Activated naive CD4-positive, alpha-beta T cell treated with anti-CD3 and anti-CD28 coated beads, Interleukin-2, amount 50 U/mL, for 72 hours (primary cell): ENCODE measurements around the gene GABRD. TPM values are rescaled to one million over a fixed set of nuclear protein-coding genes. Genes with fewer than 3 reads are reported as not detected.

Experiments used
- ATAC-seq, 2 donors: fragments of 150-1000 bp; cut with Tn5 transposase; 2 replicates each; pipeline ENCODE4 v1.10.0; 2021; ENCODE audit warnings: mild to moderate bottlenecking in 2 of 2, moderate library complexity in 2 of 2
- DNase-seq, 2 donors: peaks; one replicate each; pipeline ENCODE4 v3.0.0; 2021 to 2022; ENCODE audit warnings: low spot score in 2 of 2
- H3K27ac Mint-ChIP-seq, 2 donors: one replicate each; pipeline ENCODE4 v1.8.0; 2022; ENCODE audit warnings: mild to moderate bottlenecking in 2 of 2, mixed read lengths in 2 of 2
- H3K36me3 Mint-ChIP-seq, 2 donors: one replicate each; pipeline ENCODE4 v1.8.0; 2022; ENCODE audit warnings: mixed read lengths in 2 of 2
- H3K9me3 Mint-ChIP-seq, 2 donors: one replicate each; pipeline ENCODE4 v1.8.0; 2022; ENCODE audit warnings: mixed read lengths in 2 of 2
- total RNA-seq, 2 donors: library from RNA; stranded (reverse); gene quantifications; one replicate each; pipeline ENCODE4 v1.2.3, GENCODE V29; 2022

GABRD gene
- total RNA-seq, 2 donors from 2014 or later: not detected

GRCh38 chr1:2053217-2053616, 34.1 kb downstream of the GABRD start:
- Mint-ChIP-seq H3K9me3 (no peaks in the 10 kb centered on the region), H3K27ac (no peak overlapping the region)
- no peak for DNase-seq

GRCh38 chr1:2053784-2054376, 34.7 kb downstream of the GABRD start:
- no peaks in the 10 kb centered on the region for H3K36me3 Mint-ChIP-seq
- DNase-seq (no peak), ATAC-seq (no peak)
- no peak overlapping the region for H3K27ac Mint-ChIP-seq
- no peaks in the 10 kb centered on the region for H3K9me3 Mint-ChIP-seq

More at GRCh38 chr1:2053217-2053616, 34.1 kb downstream of the GABRD start:
- H3K36me3 Mint-ChIP-seq: no peaks in the 10 kb centered on the region
- no peak for ATAC-seq

- no peak overlapping the region for H3K27ac Mint-ChIP-seq
- H3K36me3 Mint-ChIP-seq: no peaks in the 10 kb centered on the region
- no peaks in the 10 kb centered on the region for H3K9me3 Mint-ChIP-seq
- DNase-seq: no peak
- ATAC-seq: no peak
Observed at GRCh38 chr1:2054560-2054959, 35.4 kb downstream of the GABRD start.

- H3K27ac Mint-ChIP-seq: no peak overlapping the region
- no peaks in the 10 kb centered on the region for H3K9me3 Mint-ChIP-seq
- ATAC-seq (no peak), DNase-seq (no peak)
- no peaks in the 10 kb centered on the region for H3K36me3 Mint-ChIP-seq
Observed at GRCh38 chr1:2055911-2056575, 36.9 kb downstream of the GABRD start.

GRCh38 chr1:2056955-2057590, 37.9 kb downstream of the GABRD start:
- Mint-ChIP-seq H3K36me3 (no peaks in the 10 kb centered on the region), H3K9me3 (no peaks in the 10 kb centered on the region), H3K27ac (no peak overlapping the region)
- ATAC-seq: no peak
- no peak for DNase-seq

GRCh38 chr1:2059290-2059953, 40.3 kb downstream of the GABRD start:
- Mint-ChIP-seq H3K36me3 (peaks cover 8% of the 10 kb centered on the region in 2 donors), H3K27ac (no peak overlapping the region), H3K9me3 (peaks cover 2 to 6% of the 10 kb centered on the region in 2 donors)
- ATAC-seq (no peak), DNase-seq (no peak)

GRCh38 chr1:2060072-2060471, 40.9 kb downstream of the GABRD start:
- DNase-seq (no peak), ATAC-seq (no peak)
- Mint-ChIP-seq H3K9me3 (peaks cover 3 to 8% of the 10 kb centered on the region in 2 donors), H3K36me3 (peaks cover 10 to 12% of the 10 kb centered on the region in 2 donors), H3K27ac (no peak overlapping the region)

GRCh38 chr1:2060535-2060934, 41.4 kb downstream of the GABRD start:
- DNase-seq: no peak
- H3K27ac Mint-ChIP-seq: no peak overlapping the region

GRCh38 chr1:2061065-2061778, 42.1 kb downstream of the GABRD start:
- Mint-ChIP-seq H3K9me3 (peaks cover 3 to 8% of the 10 kb centered on the region in 2 donors), H3K36me3 (peaks cover 10 to 12% of the 10 kb centered on the region in 2 donors), H3K27ac (no peak overlapping the region)
- ATAC-seq (no peak), DNase-seq (no peak)

More at GRCh38 chr1:2060535-2060934, 41.4 kb downstream of the GABRD start:
- ATAC-seq: no peak
- Mint-ChIP-seq H3K9me3 (peaks cover 3 to 8% of the 10 kb centered on the region in 2 donors), H3K36me3 (peaks cover 10 to 12% of the 10 kb centered on the region in 2 donors)

- ATAC-seq: no peak
- no peak for DNase-seq
- H3K27ac Mint-ChIP-seq: no peak overlapping the region
- peaks cover 3 to 8% of the 10 kb centered on the region in 2 donors for H3K9me3 Mint-ChIP-seq
- peaks cover 10 to 12% of the 10 kb centered on the region in 2 donors for H3K36me3 Mint-ChIP-seq
Observed at GRCh38 chr1:2065699-2066098, 46.6 kb downstream of the GABRD start.

- DNase-seq (no peak), ATAC-seq (no peak)
- peaks cover 3 to 8% of the 10 kb centered on the region in 2 donors for H3K9me3 Mint-ChIP-seq
- H3K36me3 Mint-ChIP-seq: peaks cover 10 to 12% of the 10 kb centered on the region in 2 donors
- H3K27ac Mint-ChIP-seq: no peak overlapping the region
Observed at GRCh38 chr1:2067393-2067792, 48.2 kb downstream of the GABRD start.

GRCh38 chr1:2067981-2068380, 48.8 kb downstream of the GABRD start:
- Mint-ChIP-seq H3K9me3 (peaks cover 3 to 8% of the 10 kb centered on the region in 2 donors), H3K36me3 (peaks cover 10 to 12% of the 10 kb centered on the region in 2 donors), H3K27ac (no peak overlapping the region)
- DNase-seq (no peak), ATAC-seq (no peak)

GRCh38 chr1:2068951-2069350, 49.8 kb downstream of the GABRD start:
- DNase-seq (no peak), ATAC-seq (no peak)
- Mint-ChIP-seq H3K9me3 (peaks cover 3 to 6% of the 10 kb centered on the region in 2 donors), H3K36me3 (peaks cover 7 to 8% of the 10 kb centered on the region in 2 donors), H3K27ac (no peak overlapping the region)

GRCh38 chr1:2070016-2070415, 50.9 kb downstream of the GABRD start:
- no peak overlapping the region for H3K27ac Mint-ChIP-seq
- no peaks in the 10 kb centered on the region for H3K9me3 Mint-ChIP-seq
- H3K36me3 Mint-ChIP-seq: no peaks in the 10 kb centered on the region
- DNase-seq (no peak), ATAC-seq (no peak)

GRCh38 chr1:2070800-2071530, 51.8 kb downstream of the GABRD start:
- Mint-ChIP-seq H3K9me3 (no peaks in the 10 kb centered on the region), H3K36me3 (peaks cover 0 to 6% of the 10 kb centered on the region in 2 donors), H3K27ac (no peak overlapping the region)
- ATAC-seq: no peak
- DNase-seq: no peak
